GM12801 (cell line): Measurements from ENCODE around the gene ELK3.

Experiments used
- TF ChIP-seq, protein P1 (sequence below): IDR thresholded peaks from one replicate; pipeline ENCODE4 v1.5.1; 2011; ENCODE audit warnings: control low read depth; ENCODE audit not compliant: insufficient read length; ENCODE audit errors: extremely low read depth

ELK3 gene

DNA sequence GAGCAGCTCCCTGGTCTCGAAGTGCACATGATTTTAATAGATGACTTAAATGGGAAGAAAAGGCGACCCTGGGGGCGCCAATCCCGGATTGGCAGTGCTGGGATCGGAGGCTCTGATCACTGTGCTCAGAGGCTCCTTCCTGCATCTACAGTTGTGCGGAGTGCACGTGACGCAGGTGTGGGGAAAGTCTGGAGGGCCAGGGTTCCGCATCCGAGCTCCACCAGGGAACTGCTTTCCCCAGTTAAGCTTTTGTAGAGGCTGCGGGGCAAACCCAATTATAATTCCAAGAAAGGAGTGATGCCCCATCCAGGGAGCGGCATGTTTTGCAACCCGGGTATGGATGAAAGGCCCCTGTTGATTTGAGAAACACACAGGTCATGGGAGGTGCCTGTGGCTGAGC lies 36.5 kb downstream of the ELK3 start:
- TF ChIP-seq, protein P1, sequence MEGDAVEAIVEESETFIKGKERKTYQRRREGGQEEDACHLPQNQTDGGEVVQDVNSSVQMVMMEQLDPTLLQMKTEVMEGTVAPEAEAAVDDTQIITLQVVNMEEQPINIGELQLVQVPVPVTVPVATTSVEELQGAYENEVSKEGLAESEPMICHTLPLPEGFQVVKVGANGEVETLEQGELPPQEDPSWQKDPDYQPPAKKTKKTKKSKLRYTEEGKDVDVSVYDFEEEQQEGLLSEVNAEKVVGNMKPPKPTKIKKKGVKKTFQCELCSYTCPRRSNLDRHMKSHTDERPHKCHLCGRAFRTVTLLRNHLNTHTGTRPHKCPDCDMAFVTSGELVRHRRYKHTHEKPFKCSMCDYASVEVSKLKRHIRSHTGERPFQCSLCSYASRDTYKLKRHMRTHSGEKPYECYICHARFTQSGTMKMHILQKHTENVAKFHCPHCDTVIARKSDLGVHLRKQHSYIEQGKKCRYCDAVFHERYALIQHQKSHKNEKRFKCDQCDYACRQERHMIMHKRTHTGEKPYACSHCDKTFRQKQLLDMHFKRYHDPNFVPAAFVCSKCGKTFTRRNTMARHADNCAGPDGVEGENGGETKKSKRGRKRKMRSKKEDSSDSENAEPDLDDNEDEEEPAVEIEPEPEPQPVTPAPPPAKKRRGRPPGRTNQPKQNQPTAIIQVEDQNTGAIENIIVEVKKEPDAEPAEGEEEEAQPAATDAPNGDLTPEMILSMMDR = no peak

DNA sequence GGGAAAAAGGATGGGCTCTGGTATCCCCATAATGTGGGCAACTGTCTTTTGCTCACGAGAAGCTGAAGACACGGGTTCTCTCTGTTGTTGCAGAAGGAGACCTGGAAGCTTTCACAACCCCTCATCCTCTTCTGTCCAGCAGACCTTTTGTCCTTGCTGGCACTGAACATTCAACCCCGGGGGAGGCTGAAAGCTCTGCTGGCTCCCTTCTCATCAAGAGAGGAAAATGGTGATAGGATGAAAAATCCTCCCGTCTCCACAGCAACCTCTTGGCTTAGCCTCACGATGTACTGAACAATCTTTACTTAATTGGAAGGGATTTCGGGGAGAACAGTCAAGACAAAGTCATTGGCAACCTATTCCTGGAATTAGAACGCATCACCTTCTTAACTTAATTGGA lies 39.0 kb downstream of the ELK3 start:
- TF ChIP-seq, protein P1 = no peak

DNA sequence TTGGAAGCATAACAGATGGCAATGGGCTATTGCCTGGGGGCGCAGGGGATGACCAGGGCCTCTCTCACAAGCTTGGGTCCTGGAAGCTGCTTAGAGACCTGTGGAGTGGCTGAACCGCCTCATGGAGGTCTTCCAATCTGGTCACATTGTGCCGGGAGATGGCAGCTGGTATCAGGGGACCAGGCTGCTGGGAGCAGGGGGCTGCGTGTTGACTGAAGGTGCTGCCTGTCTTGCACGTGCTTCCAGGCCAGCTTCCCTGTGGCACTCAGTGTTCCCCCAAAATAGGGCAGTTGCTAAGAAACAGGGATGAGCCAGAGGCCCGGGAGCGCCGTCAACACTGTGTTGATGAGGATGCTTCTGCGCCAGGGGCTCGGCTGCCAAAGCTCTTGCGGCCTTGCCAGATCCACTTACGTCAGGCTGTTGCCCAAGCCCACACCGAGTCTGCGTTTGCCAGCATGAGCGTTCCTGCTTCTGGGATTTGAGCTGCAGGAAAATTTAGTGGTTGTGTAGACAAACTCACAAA lies 39.8 kb downstream of the ELK3 start:
- TF ChIP-seq, protein P1 = no peak

GRCh38 chr12:96234591-96235483 lies 40.7 kb downstream of the ELK3 start:
- TF ChIP-seq, protein P1 = no peak

DNA sequence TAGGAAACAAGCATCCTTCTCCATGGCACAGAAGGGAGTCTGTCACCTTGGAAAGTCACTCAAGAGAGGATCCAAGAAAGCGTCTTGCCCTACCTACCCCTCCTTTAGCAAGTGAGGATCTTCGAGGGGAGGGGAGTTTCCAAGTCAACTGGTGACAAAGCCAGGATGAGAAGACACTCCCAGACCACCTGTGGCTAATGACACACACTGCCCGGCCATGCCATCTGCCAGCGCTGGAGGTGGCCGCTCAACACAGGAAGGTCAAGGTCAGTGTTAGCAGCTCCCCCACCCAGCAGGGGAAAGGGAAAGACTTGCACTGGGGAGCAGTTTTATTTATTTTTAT lies 41.3 kb downstream of the ELK3 start:
- TF ChIP-seq, protein P1 = no peak

GRCh38 chr12:96236221-96236822 lies 42.1 kb downstream of the ELK3 start:
- TF ChIP-seq, protein P1 = no peak

DNA sequence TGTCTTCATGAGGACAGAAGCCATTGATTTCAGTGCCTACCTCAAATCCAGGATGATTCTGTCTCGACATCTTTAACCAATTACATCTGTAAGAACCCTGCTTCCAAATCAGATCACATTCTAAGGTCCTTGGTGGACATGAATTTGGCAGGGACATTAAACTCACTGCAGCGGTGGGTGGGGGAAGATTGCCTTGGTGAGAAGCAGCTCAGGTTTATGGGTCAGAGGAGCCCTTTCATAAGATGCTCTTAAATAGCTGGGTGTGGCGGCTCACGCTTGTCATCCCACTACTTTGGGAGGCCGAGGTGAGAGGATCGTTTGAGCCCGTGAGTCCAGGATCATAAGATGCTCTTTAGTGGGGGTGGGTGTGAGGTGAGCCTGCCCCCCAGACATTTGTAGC lies 42.9 kb downstream of the ELK3 start:
- TF ChIP-seq, protein P1 = no peak
